GM18502 (cell line): ENCODE results near the gene SPI1.
"Not testable (repeated sequence)": the region's sequence is repeated elsewhere in the genome, so short reads cannot be mapped to it uniquely, and the experiment has no call there.

Experiments
- ATAC-seq: cut with Tn5 transposase; IDR thresholded peaks from one replicate; pipeline ENCODE4 v1.9.1; 2021; ENCODE audit warnings: mild to moderate bottlenecking; ENCODE audit not compliant: unreplicated experiment, poor library complexity

Gene SPI1

DNA sequence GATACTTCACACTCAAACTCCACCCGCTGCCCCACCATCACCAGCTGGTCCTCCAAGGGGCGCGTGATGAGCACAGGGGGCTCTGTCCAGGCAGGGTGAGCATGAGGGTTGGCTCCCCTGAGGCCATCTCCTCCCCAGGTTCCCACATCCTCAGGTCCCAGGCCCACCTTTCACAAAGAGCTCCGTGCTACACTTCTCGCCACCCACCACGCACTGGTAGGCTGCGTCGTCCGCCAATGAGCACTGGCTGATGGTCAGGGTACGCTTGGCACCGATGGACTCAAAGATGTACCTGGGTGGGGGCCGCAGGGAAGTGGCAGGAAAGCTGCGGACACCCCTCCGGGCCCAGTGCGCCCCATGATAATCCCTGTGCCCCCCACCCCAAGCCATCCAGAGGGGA, 35.5 kb downstream of the SPI1 start:
- no peak for ATAC-seq

GRCh38 chr11:47342036-47342803, 36.1 kb downstream of the SPI1 start:
- no peak for ATAC-seq

DNA sequence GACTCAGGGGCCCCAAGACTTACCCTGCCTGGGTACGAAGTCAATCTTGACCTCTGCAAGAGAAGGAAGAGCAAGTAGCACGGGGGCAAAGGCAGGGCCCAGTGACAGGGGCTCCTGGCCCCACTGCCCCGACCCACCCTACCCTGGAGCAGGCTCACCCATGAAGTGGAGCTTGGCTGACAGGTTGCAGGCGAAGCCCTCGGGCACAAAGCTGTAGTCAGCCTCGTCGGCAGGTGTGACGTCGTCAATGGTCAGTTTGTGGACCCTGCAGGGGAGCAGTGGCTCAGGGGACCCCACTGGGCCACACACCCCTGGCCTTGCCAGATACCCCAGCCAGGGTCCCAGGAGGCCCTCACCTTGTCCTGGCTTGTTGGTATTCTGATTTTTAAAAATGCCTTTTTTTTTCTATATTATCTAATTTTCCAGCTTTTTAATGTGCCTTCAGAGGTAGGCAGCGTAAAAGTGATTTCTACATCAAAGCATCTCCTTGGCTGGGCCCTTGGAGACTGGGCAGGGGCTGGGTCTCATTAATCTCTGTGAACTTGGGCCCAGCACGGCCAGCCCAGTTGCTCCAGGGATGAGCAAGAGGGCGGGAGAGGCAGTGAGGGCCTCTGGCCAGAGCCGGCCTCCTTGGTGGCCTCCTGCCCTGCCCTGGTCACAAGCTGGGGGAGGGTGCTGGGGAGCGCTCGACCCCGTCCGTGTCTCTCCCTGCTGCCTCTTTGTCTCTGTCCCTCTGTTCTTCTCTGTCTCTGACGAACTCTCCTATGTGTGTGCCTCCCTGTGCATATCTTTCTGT, 37.2 kb downstream of the SPI1 start:
- no peak for ATAC-seq

GRCh38 chr11:47340010-47340409, 38.3 kb downstream of the SPI1 start:
- ATAC-seq, result no peak

DNA sequence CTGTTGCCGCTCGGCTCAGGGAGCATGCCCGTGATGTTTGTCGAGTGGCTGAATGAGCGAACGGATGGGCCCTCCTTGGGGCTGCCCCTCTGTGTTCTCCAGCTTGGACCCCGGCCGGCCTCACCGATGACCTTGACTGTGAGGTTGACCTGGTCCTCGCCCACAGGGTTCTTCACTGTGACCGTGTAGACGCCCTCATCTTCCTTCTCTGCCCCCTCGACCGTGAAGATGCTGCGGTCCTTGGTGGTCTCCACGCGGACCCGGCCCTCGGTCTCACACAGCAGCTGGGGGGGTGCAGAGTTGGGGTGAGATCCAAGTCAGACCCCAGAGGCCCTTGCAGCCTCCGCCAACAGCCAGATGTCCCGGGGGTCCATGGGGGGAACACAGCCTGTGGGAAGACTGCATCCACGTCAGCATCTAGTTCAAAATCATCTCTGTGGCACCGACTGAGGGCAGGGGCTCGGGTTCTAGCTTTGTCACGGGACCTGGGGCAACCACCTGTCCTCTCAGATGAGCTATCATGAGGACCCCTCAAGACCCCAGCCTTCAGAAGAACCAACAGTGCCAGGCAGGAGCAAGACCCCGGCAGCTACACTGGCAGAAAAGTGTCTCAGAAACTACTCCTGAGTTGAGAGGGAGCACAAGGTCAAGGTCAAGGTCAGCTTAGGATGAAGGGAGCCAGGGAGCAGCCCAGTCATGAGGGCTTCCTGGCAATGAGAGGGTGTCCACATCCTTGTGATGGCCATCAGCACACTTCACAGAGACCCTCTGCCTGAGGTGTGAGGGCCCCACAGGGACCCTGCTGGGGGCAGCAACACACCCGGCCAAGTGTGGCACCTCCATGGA, 39.7 kb downstream of the SPI1 start:
- no peak for ATAC-seq

- ATAC-seq, result no peak
Observed at GRCh38 chr11:47337229-47337924, 41.0 kb downstream of the SPI1 start.

GRCh38 chr11:47336595-47336994, 41.8 kb downstream of the SPI1 start:
- no peak for ATAC-seq

DNA sequence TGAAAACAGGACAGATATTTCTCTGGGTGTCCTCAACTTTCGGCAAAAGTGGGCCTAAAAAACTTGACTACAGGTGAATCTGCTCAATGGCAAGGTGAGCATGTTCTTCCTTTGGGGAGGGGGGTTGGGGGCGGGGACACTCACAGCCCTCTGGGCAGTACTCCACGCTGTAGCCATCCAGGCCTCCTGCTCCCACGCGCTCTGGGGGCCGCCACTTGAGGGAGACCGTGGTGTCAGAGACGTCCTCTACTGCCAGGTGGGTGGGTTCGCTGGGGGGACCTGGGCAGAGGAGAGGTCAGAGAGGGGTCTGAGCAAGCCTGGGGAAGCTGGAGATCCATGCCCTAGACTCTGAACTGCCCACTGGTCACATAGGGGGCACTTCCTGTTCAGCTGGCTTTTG, 42.6 kb downstream of the SPI1 start:
- ATAC-seq, result no peak

DNA sequence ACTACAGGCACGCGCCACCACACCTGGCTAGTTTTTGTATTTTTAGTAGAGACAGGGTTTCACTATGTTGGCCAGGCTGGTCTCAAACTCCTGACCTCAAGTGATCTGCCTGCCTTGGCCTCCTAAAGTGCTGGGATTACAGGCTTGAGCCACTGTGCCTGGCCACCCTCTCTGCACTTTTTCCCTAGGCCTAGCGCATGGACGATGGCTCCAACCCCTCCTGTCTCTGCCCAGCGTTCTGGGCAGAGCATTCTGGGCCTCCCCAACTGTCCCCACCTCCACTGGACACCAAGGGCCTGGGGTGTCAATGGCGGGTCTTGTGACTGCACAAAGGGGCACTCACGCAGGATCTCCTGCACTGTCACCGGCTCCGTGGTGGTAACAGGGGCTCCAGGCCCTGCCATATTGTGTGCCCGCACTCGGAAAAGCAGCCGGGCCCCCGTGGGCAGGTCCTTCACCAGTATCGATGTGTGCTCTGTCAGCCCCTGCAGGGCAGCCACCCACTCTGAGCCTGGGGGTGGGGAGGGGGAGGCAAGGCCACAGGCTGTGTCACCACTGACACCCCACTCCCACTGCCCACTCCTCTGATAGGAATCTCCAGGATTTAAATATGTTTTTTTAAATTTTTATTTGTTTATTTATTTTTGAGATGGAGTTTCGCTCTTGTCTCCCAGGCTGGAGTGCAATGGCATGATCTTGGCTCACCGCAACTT, 43.5 kb downstream of the SPI1 start:
- ATAC-seq, result not testable (repeated sequence)

GRCh38 chr11:47333886-47334443, 44.4 kb downstream of the SPI1 start:
- ATAC-seq, result no peak

GRCh38 chr11:47333526-47333845, 44.9 kb downstream of the SPI1 start:
- no peak for ATAC-seq

DNA sequence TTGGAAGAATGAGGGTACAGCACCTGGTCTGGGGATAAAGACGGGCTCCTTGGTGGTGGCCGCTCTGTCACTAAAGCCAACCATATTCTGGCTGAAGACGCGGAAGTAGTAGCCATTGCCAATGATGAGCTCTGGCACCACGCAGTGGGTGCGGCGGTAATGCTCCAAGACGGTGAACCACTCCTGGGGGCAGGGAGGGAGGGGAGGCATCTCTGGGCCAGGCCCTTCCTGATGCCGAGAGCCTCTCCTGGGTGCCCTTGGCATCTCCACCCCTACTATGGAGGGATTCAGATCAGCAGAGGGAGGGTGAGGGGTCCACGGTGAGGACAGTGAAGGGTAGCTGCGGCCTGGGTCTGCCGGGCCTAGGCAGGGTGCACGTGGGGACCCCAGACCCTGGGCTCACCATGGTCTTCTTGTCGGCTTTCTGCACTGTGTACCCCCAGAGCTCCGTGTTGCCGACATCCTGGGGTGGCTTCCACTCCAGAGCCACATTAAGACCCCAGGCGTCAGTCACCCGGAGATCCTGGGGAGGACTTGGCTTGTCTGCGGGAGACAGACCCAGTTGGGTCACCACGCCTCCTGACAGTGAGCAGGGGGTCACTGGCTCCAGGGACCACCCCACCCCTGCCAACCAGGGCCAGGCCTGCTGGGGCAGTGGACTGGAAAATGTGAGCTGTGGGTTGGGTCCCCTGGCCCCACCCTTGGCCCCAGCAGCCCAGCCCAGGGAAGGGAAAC, 45.4 kb downstream of the SPI1 start:
- ATAC-seq, result no peak

GRCh38 chr11:47332303-47332711, 46.0 kb downstream of the SPI1 start:
- ATAC-seq, result no peak

DNA sequence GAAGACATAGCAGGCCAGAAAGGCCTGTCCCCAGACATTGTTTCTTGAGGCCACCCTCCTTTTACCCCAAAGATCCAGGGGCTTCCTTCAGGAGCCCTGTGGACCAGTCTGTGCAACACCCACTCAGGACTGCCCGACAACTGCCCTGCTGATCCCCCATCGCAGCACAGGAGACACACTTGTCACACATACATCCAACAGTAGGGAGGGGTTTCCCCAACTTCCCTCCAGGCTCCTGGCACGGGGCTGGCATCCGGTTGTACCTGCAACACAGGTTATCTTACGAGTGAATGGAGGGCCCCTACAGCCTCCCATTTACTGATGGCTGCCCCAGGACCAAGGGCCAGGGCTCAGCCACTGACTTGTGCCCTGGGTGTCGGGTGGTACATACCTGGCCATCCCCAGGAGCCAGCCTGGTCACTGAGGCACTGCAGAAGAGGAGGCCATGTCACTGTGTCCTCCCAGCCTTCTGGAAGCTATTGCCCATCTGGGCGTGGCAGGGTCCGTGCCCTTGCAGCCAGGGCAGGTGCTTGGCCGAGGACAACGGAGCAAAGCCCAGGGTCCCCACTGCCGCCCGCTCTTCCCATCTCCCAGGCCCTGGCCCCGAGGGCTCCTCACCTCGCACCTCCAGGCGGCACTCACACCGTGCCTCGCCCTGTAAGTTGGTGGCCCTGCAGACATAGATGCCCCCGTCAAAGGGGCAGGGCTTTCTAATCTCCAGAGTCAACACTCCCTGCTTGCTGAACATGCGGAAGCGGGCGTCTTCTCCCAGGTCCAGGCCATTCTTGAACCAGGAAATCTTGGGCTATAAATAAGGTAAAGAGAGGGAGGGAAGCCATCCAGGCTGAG, 46.7 kb downstream of the SPI1 start:
- no peak for ATAC-seq

DNA sequence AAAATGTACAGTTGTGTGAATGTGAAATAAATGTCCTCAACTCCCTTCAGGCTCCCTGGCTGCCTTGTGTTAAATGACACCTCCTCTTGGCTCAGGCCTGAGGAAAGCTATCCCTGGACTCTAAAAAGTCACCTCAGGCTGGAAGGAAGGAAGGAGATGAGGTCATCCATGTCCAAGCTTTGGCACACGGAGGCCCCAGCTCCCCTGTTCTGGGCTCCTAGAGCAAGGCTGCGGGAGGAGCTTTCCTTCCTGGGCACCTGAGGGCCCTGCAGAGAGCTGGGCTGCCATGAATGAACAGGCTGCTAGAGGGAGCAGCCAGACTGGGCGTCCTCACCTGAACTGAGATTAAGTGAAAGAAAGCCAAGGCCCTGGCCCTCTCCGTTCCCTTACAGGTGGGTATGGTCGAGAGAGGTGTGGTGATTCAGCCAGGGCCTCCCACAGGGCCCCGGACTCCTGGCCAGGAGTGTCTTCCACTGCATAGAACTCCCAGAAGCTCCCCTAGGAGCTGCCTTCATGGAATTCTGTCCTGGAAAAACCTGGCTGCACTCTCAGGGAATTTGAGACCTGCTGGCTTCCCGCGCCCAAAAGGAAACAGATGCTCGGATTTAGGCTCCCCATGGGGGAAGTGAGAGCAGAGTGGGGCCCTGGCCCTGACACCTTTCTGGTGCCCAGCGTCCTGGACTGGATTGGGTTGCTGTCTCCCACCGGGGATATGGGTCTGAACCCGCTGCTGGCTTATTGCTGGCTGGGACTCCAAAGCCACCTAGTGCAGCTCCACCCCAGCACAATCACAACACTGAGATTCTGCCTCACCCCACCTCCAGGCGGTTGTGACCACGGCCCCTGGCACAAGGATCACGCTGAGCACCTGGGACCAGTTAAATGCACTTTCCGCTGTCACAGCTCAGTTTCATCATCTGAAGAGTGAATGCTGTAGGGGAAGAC, 48.1 kb downstream of the SPI1 start:
- ATAC-seq, result no peak

DNA sequence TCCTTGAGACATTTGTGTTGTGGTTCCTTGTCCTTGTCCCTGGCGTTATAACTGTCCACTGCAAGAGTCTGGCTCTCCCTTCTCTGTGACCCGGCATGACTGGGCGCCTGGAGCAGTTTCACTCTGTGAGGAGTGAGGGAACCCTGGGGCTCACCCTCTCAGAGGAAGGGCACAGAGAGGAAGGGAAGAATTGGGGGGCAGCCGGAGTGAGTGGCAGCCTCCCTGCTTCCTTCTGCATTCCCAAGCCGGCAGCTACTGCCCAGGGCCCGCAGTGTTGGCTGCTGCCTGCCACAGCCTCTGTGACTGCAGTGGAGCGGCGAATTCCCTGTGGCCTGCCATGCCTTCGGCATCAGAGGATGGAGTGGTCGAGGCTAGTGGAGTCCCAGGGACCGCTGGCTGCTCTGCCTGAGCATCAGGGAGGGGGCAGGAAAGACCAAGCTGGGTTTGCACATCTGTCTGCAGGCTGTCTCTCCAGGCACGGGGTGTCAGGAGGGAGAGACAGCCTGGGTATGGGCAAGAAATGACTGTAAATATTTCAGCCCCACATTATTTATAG, 48.8 kb downstream of the SPI1 start:
- ATAC-seq, result no peak
